ENCODE results near the gene NUP214. TPM values are rescaled to one million over a fixed set of nuclear protein-coding genes. Genes with fewer than 3 reads are reported as not detected.

The NUP214 gene
- total RNA-seq, 1 experiment from 2014 or later = 64.2 TPM

DNA sequence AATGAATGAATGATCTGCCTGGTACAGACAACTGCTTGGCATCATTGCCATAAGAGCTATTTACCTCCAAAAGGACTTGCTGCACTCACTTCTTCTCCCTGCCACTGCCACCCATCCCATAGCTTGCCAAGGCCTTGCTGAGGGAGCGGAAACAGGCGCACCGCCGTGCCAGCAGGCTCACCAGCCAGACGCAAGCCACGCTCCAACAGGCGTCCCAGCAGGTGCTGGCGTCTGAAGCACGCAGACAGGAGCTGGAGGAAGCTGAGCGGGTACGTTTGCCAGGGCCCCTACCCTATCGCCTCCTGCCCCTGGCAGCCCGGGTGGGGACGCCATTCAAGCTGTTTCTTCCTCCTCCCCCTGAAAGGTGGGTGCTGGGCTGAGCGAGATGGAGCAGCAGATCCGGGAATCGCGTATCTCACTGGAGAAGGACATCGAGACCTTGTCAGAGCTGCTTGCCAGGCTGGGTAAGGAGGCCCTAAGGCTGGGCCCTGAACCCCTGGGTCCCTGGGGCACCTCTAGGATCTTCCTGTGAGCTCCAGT is 38.0 kb upstream of the NUP214 start:
- Histone ChIP-seq H3K9me3 (ENCODE audit: low read depth, low read length, poor library complexity, severe bottlenecking) (no peaks in the 10 kb centered on the region), H3K27me3 (replicated peaks; ENCODE audit: insufficient read depth, low read depth, low read length, poor library complexity) (peaks cover 7% of the 10 kb centered on the region), H3K4me1 (ENCODE audit: insufficient read depth, low read length, poor library complexity, severe bottlenecking) (no peaks in the 10 kb centered on the region), H3K4me3 (ENCODE audit: low read depth, low read length, poor library complexity, severe bottlenecking) (no peak overlapping the region), H3K36me3 (ENCODE audit: insufficient read depth, low read length, poor library complexity, severe bottlenecking) (no peaks in the 10 kb centered on the region), H3K27ac (ENCODE audit: low read depth, low read length, poor library complexity, severe bottlenecking) (no peak overlapping the region)
- TF ChIP-seq, protein P1, sequence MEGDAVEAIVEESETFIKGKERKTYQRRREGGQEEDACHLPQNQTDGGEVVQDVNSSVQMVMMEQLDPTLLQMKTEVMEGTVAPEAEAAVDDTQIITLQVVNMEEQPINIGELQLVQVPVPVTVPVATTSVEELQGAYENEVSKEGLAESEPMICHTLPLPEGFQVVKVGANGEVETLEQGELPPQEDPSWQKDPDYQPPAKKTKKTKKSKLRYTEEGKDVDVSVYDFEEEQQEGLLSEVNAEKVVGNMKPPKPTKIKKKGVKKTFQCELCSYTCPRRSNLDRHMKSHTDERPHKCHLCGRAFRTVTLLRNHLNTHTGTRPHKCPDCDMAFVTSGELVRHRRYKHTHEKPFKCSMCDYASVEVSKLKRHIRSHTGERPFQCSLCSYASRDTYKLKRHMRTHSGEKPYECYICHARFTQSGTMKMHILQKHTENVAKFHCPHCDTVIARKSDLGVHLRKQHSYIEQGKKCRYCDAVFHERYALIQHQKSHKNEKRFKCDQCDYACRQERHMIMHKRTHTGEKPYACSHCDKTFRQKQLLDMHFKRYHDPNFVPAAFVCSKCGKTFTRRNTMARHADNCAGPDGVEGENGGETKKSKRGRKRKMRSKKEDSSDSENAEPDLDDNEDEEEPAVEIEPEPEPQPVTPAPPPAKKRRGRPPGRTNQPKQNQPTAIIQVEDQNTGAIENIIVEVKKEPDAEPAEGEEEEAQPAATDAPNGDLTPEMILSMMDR (conservative IDR thresholded peaks at IDR 0.05; ENCODE audit: low read depth, low read length) = no peak
- TF ChIP-seq EZH2 (IDR thresholded peaks at IDR 0.05; ENCODE audit: borderline replicate concordance, low read depth, low read length, poor library complexity, severe bottlenecking) = no peak
- CTCF ChIA-PET = no interaction called here
- POLR2A ChIA-PET (ENCODE audit: low non-redundant PET) = no interaction called here
- no peak for DNase-seq (ENCODE audit: low spot score)
- intact Hi-C loops (cut with micrococcal nuclease; ENCODE audit: unreplicated experiment) = no loop called here
- no TSS peak for BruUV-seq (replicated peaks)

DNA sequence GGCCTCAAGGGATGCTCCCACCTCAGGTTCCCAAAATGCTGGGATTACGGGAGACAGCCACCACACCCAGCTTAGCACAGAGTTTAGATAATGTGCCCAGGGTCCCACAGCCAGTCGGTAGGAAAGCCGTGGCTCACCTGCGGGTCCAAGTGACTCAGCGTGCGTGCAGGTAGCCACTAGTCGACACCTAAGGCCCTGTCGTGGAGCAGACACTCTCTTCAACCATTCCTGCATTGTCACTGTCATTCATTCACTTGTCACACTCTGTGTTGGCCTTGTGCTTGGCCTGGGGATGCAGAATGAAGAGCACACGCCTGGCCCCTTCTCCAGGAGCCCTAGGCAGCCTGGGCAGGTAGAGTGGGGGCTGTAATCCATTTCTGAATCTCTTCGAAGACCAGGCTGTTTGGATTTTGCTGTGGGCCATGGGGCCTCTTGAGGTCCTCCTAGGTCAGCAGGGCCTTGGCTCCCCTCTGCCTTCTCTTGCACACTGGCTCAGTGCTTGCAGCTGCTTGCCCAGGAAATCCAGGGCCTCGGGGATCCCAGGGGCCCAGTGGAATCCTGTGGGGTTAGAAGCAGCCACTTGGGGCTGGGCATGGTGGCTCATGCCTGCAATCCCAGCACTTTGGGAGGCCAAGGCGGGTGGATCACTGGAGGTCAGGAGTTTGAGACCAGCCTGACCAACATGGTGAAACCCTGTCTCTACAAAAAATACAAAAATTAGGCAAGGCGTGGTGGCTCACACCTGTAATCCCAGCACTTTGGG is 35.2 kb upstream of the NUP214 start:
- ChIA-PET POLR2A (ENCODE audit: low non-redundant PET) (no interaction called here), CTCF (no interaction called here)
- H3K36me3 ChIP-seq (ENCODE audit: insufficient read depth, low read length, poor library complexity, severe bottlenecking) = no peaks in the 10 kb centered on the region
- no peak overlapping the region for H3K4me3 ChIP-seq (ENCODE audit: low read depth, low read length, poor library complexity, severe bottlenecking)
- no peak for DNase-seq (ENCODE audit: low spot score)
- BruUV-seq (replicated peaks) = no TSS peak
- no peak overlapping the region for H3K27ac ChIP-seq (ENCODE audit: low read depth, low read length, poor library complexity, severe bottlenecking)
- intact Hi-C loops (cut with micrococcal nuclease; ENCODE audit: unreplicated experiment) = no loop called here
- H3K27me3 ChIP-seq (replicated peaks; ENCODE audit: insufficient read depth, low read depth, low read length, poor library complexity) = no peaks in the 10 kb centered on the region
- TF ChIP-seq, protein P1 (conservative IDR thresholded peaks at IDR 0.05; ENCODE audit: low read depth, low read length) = no peak
- TF ChIP-seq EZH2 (IDR thresholded peaks at IDR 0.05; ENCODE audit: borderline replicate concordance, low read depth, low read length, poor library complexity, severe bottlenecking) = no peak
- H3K9me3 ChIP-seq (ENCODE audit: low read depth, low read length, poor library complexity, severe bottlenecking) = no peaks in the 10 kb centered on the region
- no peaks in the 10 kb centered on the region for H3K4me1 ChIP-seq (ENCODE audit: insufficient read depth, low read length, poor library complexity, severe bottlenecking)

- Histone ChIP-seq H3K4me1 (ENCODE audit: insufficient read depth, low read length, poor library complexity, severe bottlenecking) (no peaks in the 10 kb centered on the region), H3K4me3 (ENCODE audit: low read depth, low read length, poor library complexity, severe bottlenecking) (no peak overlapping the region), H3K36me3 (ENCODE audit: insufficient read depth, low read length, poor library complexity, severe bottlenecking) (no peaks in the 10 kb centered on the region), H3K27me3 (replicated peaks; ENCODE audit: insufficient read depth, low read depth, low read length, poor library complexity) (peaks cover 7% of the 10 kb centered on the region), H3K27ac (ENCODE audit: low read depth, low read length, poor library complexity, severe bottlenecking) (no peak overlapping the region), H3K9me3 (ENCODE audit: low read depth, low read length, poor library complexity, severe bottlenecking) (no peaks in the 10 kb centered on the region)
- ChIA-PET CTCF (no interaction called here), POLR2A (ENCODE audit: low non-redundant PET) (no interaction called here)
- no peak for TF ChIP-seq EZH2 (IDR thresholded peaks at IDR 0.05; ENCODE audit: borderline replicate concordance, low read depth, low read length, poor library complexity, severe bottlenecking)
- TF ChIP-seq, protein P1 (conservative IDR thresholded peaks at IDR 0.05; ENCODE audit: low read depth, low read length) = no peak
- no peak for DNase-seq (ENCODE audit: low spot score)
- intact Hi-C loops (cut with micrococcal nuclease; ENCODE audit: unreplicated experiment) = no loop called here
- no TSS peak for BruUV-seq (replicated peaks)
Measured at GRCh38 chr9:131091352-131091992, 33.9 kb upstream of the NUP214 start.
